KG1 (cell line): ENCODE data around the gene ST3GAL6.
"Not testable (repeated sequence)": the region's sequence is repeated elsewhere in the genome, so short reads cannot be mapped to it uniquely, and the experiment has no call there.

Experiments used
- DNase-seq: peaks from one replicate; lab custom pipeline; 2025; lab: John Stamatoyannopoulos, UW

Gene ST3GAL6

DNA sequence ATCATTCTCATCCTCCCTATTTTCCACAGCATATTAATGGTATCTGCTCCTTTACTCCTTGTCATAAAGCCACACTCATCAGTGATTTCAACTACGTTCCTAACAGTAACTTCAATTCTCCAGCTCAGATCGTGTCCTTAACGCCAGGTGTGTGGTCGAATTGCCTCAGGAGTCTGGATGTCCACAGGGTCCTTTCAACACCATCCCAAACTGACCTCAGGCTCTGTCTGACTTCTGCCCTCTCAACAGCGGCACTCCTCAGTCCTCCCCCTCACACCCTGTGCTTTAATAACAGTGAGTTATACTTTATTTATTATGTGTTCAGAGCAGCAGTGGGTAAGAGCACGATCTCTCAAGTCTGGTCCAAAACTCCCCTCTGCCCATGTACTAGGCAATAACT is 42.4 kb downstream of the ST3GAL6 start:
- DNase-seq: no peak

DNA sequence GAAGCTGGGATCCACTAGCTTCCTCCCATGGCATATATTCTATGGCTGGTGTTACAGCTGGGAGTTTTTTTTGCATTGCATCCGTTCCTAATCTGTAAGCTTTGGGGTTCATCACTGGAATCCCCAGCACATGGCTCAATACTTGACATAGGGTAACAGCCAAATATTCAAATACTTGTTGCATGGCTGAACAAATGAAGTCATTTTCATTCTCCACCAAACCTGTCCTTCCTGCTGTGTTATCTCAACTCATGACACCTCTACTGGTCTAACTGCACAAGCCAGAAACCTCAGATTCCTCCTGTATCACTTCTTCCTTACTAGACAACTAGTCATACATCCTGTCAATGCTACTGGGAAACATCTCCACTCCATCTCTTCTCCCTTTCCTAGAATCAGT is 43.4 kb downstream of the ST3GAL6 start:
- DNase-seq: no peak

GRCh38 chr3:98807011-98807410 is 43.9 kb downstream of the ST3GAL6 start:
- no peak for DNase-seq

GRCh38 chr3:98807561-98807960 is 44.4 kb downstream of the ST3GAL6 start:
- DNase-seq: no peak

- no peak for DNase-seq
Measured at GRCh38 chr3:98808071-98808470, 44.9 kb downstream of the ST3GAL6 start.

GRCh38 chr3:98809557-98809956 is 46.4 kb downstream of the ST3GAL6 start:
- no peak for DNase-seq

DNA sequence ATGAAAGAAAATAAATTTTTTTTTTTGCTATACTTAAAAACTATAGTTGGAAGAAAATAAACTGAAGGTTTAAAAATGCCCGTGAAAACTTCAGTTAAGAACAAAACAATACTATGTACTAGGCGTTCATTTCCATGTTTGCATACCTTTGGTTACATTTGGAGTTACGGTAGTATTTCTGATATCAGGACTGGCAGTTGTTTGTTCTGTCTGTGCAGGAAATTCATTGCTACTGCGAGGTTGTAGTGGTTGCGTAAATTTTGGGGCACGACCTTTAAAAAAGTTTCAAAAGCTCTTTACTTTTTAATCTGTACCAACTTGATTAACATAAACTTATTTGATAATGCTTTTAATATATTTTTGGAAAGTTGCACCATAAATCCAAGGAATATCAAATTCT is 47.9 kb downstream of the ST3GAL6 start:
- DNase-seq: no peak

DNA sequence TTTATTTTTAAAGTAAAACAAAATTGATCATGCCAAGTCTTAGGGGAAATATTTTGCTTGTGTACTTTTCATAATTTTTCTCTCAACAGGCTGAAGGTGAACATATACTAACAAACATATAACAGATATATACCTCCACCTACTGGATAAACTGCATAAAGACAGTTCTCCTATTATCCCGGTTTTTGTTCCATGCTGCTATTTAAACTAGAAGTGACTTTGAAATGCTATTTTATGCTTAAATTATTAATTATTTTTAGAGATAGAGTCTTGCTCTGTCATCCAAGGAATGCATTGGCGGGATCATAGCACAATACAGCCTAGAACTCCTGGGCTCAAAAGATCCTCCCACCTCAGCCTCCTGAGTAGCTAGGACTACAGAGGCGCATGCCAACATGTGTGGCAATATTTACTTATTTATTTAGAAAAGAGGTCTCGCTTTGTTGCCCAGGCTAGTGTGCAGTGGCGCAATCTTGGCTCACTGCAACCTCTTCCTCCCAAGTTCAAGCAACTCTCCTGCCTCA is 49.8 kb downstream of the ST3GAL6 start:
- peak; percentile 8 for DNase-seq

- DNase-seq: no peak
Measured at GRCh38 chr3:98814817-98815420, 51.8 kb downstream of the ST3GAL6 start.

- DNase-seq: peak; percentile 32
Measured at GRCh38 chr3:98817547-98818041, 54.5 kb downstream of the ST3GAL6 start.

DNA sequence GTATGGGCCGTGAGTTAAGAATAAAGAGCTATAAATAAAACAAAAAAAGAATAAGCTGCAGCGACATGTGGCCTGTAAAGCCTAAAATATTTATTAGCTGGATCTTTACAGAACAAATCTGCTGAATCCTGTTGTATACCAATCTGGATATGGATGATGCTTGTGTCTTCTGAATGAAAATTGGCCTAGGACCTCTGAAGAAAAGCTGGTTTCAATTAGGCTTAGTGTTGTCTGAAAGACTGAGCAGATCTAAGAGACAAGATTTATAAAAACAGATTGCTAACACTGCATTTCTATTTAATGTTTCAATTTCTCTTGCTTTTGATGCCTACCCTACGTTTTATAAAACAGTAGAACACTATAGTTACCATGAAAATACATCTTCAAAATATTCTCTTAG is 57.9 kb downstream of the ST3GAL6 start:
- no peak for DNase-seq

GRCh38 chr3:98823791-98824190 is 60.7 kb downstream of the ST3GAL6 start:
- no peak for DNase-seq

- DNase-seq: no peak
Measured at GRCh38 chr3:98824256-98824655, 61.1 kb downstream of the ST3GAL6 start.

DNA sequence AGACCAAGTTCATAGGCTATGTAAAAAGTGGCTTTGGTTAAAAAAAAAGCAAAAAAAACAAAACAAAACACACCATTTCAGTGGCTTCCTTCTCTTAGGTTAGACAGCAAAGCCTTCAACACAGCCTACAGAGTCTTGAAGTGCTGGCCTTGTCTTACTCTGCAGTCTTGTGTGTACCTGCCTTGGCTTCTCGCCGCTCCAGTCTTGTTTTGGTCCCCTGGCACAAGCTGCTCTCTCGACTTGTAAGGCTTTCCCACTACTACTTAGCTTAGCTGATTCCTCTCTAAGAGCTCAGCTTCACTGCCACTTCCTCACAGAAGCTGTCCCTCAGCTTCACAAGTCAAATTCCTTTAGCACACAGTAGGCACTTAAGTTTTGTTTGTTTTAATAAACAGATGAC is 63.0 kb downstream of the ST3GAL6 start:
- no peak for DNase-seq

DNA sequence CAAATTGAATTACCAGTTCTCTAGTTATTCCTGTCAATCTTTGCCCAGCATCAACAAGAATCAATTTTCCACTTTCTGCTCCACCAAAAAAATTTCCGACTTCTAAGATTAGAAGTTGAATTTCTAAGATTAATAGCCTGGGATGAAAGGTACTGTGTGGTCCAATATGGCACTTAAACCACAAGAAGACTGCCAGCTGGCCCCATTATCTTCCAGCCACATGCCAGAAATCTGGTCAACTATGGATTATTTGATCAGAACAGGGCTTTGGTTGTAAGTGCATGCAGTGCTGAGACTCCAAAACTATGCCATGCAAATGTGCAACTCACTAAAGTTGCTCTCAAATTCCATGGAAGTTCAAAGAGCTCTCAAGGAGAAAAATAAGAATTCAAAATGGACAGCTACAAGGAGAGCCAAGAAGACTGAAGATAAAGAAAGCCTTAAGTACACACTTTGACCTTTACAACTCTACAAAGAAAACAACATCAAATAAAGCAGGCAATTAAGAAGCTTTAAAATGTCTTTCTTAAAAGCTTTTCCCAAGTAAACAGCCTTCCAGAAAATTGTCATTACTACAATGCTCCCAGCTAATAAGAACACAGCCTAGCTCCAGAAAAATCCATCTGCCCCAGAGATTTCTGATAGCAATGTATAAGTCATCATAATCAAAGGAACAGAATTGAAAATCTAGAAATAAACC is 64.2 kb downstream of the ST3GAL6 start:
- DNase-seq: no peak

DNA sequence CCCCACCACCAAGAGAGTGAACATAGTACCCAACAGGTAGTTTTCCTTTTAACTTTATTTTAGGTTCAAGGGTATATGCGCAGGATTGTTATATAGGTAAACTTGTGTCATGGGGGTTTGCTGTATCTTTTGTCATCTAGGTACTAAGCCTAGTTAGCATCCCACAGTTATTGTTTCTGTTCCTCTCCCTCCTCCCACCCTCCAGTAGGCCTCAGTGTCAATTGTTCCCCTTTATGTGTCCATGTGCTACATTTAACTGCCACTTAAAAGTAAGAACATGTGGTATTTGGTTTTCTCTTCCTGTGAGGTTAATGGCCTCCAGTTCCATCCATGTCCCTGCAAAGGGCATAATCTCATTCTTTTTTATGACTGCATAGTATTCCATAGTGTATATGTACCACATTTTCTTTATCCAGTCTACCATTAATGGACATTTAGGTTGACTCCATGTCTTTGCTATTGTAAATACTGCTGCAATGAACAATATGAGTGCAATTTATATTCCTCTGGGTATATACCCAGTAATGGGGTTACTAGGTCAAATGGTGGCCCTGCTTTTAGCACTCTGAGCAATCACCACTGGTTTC is 66.2 kb downstream of the ST3GAL6 start:
- no peak for DNase-seq

DNA sequence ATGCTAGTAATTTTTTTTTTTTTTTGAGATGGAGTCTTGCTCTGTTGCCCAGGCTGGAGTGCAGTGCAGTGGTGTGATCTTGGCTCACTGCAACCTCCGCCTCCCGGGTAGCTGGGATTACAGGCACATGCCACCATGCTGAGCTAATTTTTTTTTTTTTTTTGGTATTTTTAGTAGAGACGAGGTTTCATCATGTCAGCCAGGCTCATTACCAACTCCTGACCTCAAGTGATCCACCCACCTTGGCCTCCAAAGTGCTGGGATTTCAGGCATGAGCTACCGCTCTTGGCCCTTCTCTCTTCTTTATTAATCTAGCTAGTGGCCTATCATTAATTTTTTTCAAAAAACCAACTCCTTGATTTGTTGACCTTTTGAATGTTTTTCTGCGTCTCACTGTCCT is 67.9 kb downstream of the ST3GAL6 start:
- not testable (repeated sequence) for DNase-seq

GRCh38 chr3:98839846-98840245 is 76.7 kb downstream of the ST3GAL6 start:
- DNase-seq: no peak

DNA sequence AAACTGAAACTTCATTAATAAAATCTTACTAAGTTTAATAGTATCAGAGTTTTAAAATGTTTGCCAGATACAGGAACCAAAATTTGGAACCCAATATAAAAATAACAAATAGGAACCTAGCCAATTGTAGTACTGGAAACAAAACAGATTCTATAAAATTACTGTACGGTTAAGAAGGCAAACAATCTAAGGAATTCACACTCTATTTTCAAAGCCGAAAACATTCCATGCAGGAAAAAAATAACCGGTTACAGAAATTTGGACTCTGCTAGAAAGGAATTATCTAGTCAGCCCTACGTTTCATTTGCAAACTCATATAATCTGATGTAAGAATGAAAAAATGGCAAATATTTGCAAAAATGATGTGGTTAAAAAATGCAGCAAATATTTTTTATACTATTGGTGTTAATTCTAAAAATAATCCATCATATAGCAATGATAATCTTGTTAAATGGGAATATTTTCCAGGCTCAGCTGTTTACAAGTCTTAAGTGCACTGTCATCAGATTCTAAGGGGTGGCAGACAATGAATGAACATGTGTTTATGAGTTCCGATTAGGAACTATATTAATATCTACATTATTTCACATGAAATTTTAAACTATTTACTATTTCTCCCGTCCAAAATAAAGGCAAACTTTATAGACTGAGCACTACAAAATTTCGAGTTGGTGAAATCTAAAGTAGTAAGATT is 80.3 kb downstream of the ST3GAL6 start:
- DNase-seq: no peak
